NB4 (cell line): ENCODE results near the gene INSL6.

ENCODE experiments used
- CTCF ChIP-seq: IDR thresholded peaks from one replicate; pipeline ENCODE4 v1.5.1; 2012; ENCODE audit warnings: low read depth, low read length
- POLR2A ChIP-seq: IDR thresholded peaks from 2 replicates; pipeline ENCODE4 v1.6.1; 2011; ENCODE audit warnings: mild to moderate bottlenecking; ENCODE audit not compliant: insufficient read length; ENCODE audit errors: extremely low read depth
- TF ChIP-seq, protein P1 (sequence below): IDR thresholded peaks from 2 replicates; pipeline ENCODE4 v1.6.1; 2011; ENCODE audit warnings: low read depth, low read length

DNA sequence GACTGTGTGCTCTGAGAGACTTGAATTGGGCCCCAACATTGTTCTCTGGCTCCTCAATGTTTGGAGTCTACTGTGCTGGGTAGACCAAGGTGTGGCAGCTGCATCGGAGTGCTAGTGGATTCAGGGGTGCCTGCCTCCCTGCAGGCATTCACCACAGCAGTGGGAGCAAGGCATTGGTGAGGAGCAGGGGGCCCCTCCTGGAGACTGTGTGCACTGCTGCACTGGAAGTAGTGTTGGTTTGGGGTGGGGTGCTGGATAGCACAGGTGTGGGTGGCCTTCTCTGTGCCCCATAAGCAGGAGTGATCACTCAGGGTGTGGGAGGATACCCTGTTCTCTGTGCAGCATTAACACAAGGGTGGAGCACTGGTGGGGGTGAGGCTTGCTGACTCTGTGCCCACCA lies 39.2 kb downstream of the INSL6 start:
- no peak for TF ChIP-seq CTCF
- TF ChIP-seq, protein P1, sequence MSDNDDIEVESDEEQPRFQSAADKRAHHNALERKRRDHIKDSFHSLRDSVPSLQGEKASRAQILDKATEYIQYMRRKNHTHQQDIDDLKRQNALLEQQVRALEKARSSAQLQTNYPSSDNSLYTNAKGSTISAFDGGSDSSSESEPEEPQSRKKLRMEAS = no peak
- no peak for TF ChIP-seq POLR2A
